ENCODE data around the gene TRIM45.
A peak's percentile ranks its signal among the peaks of the same experiment; 100 is the strongest.
"Not testable (repeated sequence)": the region's sequence is repeated elsewhere in the genome, so short reads cannot be mapped to it uniquely, and the experiment has no call there.

Gene TRIM45

GRCh38 chr1:117121589-117122329 lies at the start of gene TRIM45:
TSS of gene TRIM45 (minus strand) at chr1:117121749. CDS start at chr1:117121201, 548 bp downstream.
- DNase-seq (ENCODE audit: low read depth): peak; percentile 81

- no peak for DNase-seq (ENCODE audit: low read depth)
These were observed 48.5 kb upstream of the TRIM45 start for GRCh38 chr1:117169871-117170596.

GRCh38 chr1:117167402-117167801 lies 45.9 kb upstream of the TRIM45 start:
- DNase-seq (ENCODE audit: low read depth): no peak

- peak; percentile 73 for DNase-seq (ENCODE audit: low read depth)
These were observed 44.5 kb upstream of the TRIM45 start for GRCh38 chr1:117166076-117166475.

- DNase-seq (ENCODE audit: low read depth): no peak
These were observed 42.7 kb upstream of the TRIM45 start for GRCh38 chr1:117164209-117164608.

- DNase-seq (ENCODE audit: low read depth): no peak
These were observed 41.3 kb upstream of the TRIM45 start for GRCh38 chr1:117162816-117163215.

- DNase-seq (ENCODE audit: low read depth): no peak
These were observed 40.3 kb upstream of the TRIM45 start for GRCh38 chr1:117161887-117162286.

- DNase-seq (ENCODE audit: low read depth): not testable (repeated sequence)
These were observed 29.8 kb upstream of the TRIM45 start for GRCh38 chr1:117151305-117151704.

GRCh38 chr1:117150316-117150715 lies 28.8 kb upstream of the TRIM45 start:
- DNase-seq (ENCODE audit: low read depth): no peak

- DNase-seq (ENCODE audit: low read depth): no peak
These were observed 26.5 kb upstream of the TRIM45 start for GRCh38 chr1:117147856-117148588.

GRCh38 chr1:117147341-117147831 lies 25.8 kb upstream of the TRIM45 start:
- DNase-seq (ENCODE audit: low read depth): no peak

- DNase-seq (ENCODE audit: low read depth): peak; percentile 82
These were observed 25.2 kb upstream of the TRIM45 start for GRCh38 chr1:117146575-117147340.

GRCh38 chr1:117146072-117146471 lies 24.5 kb upstream of the TRIM45 start:
- no peak for DNase-seq (ENCODE audit: low read depth)

- no peak for DNase-seq (ENCODE audit: low read depth)
These were observed 22.3 kb upstream of the TRIM45 start for GRCh38 chr1:117143871-117144270.

- DNase-seq (ENCODE audit: low read depth): no peak
These were observed 21.6 kb upstream of the TRIM45 start for GRCh38 chr1:117143172-117143571.

- DNase-seq (ENCODE audit: low read depth): no peak
These were observed 20.7 kb upstream of the TRIM45 start for GRCh38 chr1:117142200-117142599.

- no peak for DNase-seq (ENCODE audit: low read depth)
These were observed 17.0 kb upstream of the TRIM45 start for GRCh38 chr1:117138561-117138960.

GRCh38 chr1:117138106-117138505 lies 16.6 kb upstream of the TRIM45 start:
- no peak for DNase-seq (ENCODE audit: low read depth)

- DNase-seq (ENCODE audit: low read depth): no peak
These were observed 15.8 kb upstream of the TRIM45 start for GRCh38 chr1:117137281-117137855.

GRCh38 chr1:117136749-117137148 lies 15.2 kb upstream of the TRIM45 start:
- DNase-seq (ENCODE audit: low read depth): no peak

- DNase-seq (ENCODE audit: low read depth): no peak
These were observed 13.8 kb upstream of the TRIM45 start for GRCh38 chr1:117135329-117135728.
